ENCODE results near the gene CASKIN2.

Gene CASKIN2

GRCh38 chr17:75515496-75516254 lies at the start of gene CASKIN2:
CASKIN2 (minus strand) TSS chr17:75515537; CDS start chr17:75513804, 1,733 bp downstream.
- DNase-seq (ENCODE audit: low spot score) = peak; percentile 96

GRCh38 chr17:75565066-75565465 lies 49.7 kb upstream of the CASKIN2 start:
- DNase-seq (ENCODE audit: low spot score) = no peak

- no peak for DNase-seq (ENCODE audit: low spot score)
These were observed 48.9 kb upstream of the CASKIN2 start for GRCh38 chr17:75564195-75564594.

DNA sequence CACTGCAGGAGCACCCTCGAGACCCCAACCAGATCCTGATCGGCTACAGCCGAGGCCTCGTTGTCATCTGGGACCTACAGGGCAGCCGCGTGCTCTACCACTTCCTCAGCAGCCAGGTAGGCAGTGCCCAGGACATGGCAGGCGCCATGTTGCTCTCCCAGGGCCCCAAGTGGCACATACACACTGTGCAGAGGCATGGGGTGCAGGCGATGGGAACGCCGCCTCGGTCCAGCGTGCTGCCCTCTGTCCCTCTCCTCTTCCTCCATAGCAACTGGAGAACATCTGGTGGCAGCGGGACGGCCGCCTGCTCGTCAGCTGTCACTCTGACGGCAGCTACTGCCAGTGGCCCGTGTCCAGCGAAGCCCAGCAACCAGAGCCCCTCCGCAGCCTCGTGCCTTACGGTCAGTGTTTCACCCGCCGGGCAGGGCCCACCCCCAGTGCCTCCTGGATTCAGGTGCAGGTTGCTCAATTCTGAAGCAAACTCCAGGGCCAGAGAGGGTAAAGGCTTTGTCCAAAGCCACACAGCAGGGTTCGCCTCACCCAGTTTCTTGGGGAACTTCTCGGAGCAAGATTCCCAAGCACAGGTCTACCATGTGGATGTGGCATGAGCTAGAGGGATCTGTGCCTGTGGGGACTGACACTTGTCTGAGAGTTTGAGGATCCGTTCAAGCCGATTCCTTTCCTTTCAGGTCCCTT lies 47.9 kb upstream of the CASKIN2 start:
- DNase-seq (ENCODE audit: low spot score) = no peak

DNA sequence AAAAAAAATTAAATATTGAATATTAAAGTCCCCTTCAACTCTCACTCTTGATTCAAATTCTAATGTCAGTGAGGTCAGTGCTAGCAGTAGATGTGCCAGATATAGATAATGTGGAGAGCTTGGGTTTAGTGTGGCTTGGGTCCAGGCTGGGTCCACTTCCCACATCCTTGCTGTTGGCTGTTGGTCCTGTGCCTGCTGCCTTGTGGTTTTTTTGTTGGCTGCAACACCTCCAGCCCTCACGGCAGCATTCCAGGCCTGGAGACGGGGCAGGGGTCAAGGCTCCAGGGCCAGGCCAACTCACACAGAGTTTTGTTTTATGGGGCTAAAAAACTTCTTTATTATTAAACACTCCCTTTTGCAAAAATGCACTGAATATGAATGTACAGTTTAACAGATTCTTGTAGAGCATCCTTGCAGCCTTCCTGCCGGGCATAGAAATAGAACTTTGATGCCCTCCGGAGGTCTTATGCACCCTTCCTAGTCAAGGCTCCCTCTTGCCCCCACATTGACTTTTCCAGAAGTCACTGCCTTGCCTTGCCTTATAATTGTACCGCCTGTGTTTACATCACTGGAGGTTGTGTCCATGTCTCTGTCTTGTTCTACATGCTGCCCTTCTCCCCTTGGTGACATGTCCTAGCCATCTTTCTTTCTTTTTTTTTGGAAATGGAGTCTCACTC lies 46.7 kb upstream of the CASKIN2 start:
- DNase-seq (ENCODE audit: low spot score) = peak; percentile 12

DNA sequence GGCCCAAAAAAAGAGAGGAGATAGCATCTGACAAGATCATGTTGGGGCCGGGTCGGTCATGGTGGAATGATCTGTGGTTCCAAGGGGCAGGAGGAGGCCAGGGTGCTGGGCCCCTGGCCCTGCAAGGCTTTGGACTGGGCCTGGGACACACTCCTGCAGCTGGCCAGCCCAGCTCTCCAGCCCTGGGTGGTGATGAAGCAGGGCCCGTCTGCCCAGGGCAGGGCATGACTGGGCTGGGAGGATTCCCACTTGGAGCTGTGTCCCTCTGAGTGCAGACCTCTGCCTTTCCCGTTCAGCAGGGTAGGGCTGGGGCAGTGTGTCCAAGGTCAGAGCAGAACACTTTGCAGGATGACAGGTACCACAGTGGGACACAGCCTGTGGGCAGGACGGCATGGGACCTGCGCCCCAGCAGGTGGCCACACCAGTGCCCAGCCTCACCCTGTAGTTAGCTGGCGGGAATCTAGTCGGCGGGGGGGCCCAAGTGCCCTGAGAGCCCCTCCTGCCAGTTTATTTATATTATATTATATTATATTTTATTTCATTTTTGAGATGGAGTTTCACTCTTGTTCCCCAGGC lies 44.7 kb upstream of the CASKIN2 start:
- no peak for DNase-seq (ENCODE audit: low spot score)

- no peak for DNase-seq (ENCODE audit: low spot score)
These were observed 43.6 kb upstream of the CASKIN2 start for GRCh38 chr17:75558666-75559530.

DNA sequence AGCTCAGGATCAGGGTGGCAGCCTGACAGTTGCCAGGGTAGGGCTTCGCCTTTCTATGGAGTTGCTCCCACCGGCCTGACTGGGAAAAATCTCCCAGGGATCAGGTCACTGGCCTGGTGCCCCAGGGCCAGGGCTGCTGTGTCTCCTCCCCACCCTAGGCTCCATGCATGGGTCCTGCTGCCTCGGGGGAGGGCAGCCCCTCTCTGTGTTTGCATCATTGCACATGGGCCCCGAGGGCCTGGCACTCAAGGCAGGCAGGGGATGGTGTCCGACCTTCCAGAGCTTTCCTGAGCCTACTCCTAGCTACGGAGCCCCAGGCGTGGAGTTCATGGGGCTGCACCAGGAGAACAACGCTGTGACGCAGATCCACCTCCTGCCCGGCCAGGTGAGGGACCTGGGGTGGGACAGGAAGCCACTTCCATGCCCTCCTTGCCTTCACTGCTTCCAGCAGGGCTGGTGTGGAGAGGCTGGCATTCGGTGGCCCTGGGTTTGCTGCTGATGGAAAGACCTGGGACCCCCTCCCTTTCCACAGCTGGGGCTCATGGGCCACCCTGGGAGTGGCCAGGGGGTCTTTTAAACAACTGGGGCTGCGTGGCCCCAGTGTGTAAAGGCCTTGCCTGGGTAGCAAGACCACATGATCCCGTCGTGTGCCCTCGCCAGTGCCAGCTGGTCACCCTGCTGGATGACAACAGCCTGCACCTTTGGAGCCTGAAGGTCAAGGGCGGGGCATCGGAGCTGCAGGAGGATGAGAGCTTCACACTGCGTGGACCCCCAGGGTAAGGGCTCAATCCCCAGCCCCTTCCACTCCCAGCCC lies 42.7 kb upstream of the CASKIN2 start:
- DNase-seq (ENCODE audit: low spot score) = no peak

DNA sequence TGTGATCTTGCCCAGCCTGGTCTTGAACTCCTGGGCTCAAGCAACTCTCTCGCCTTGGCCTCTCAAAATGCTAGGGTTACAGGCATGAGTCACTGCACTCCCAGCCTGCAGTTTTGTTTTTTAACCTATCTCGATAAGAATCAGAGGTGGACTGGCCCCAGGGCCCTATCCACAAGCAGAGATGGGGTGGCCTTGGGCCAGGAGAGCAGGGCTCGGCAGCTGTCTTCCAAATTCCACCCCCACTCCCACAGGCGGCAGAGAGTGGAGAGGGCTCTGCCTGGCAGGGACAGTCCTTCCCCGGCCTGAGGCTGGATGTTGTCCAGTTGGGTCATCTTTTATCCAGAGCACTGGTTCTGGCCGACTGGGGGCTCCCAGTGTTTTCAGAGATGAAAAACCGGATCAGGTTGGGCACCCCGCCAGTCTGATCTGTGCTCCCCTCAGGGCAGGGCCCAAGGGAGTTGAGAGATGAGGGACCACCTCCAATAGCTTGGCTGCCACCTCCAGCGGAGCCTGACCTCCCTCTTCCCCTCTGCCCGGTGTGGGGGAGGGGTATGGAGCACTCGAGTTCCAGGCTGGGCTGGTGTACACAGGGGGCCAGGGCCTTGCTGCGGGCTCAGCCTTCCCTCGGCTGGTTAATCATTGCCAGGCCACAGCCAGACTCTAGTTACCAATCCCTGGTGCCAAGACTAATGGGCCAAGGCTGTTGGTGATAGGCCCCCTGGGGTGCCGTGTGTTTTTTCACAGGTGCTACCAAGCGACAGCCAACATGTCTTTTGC lies 41.9 kb upstream of the CASKIN2 start:
- DNase-seq (ENCODE audit: low spot score) = peak; percentile 18

- no peak for DNase-seq (ENCODE audit: low spot score)
These were observed 40.4 kb upstream of the CASKIN2 start for GRCh38 chr17:75555679-75556153.

- DNase-seq (ENCODE audit: low spot score) = no peak
These were observed 38.2 kb upstream of the CASKIN2 start for GRCh38 chr17:75553295-75554110.

DNA sequence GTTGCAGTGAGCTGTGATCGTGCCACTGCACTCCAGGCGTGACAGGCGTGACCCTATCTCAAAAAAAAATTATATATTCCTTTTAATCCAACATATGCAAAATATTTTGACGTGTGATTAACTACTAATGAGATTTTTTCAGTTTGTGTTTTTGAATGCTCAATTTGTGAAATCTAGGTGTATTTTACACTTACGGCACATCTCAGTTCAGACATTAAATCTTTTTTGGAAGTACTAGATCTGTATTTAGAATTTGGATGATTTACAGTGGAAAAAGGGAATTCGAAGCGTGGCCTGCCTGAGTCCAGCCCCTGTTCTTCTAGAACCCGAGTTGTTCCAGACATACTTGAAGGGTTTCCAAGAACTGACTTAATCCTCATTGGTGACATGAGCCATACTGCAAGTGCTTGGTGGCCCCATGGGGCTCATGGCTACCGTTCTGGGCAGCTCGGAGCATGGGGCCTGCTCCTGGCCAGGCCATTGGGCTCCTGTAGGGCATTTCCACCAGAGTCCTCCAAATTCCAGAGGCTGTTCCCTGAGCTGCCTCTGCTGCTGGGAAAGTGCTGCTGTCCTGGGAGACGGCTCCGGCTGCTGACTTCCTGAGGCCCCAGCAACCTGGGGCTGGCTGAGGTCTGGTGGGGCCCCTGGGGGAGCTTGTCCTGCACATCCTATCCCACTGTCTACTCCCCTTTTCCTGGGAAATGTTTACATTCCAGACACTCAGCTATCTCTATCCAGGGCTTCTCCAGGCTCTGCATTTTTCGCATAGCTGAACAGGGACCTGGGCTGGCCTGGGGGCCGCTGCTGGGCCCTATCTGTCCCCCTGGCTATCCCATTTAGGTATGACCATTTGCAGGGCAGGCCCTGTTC lies 37.3 kb upstream of the CASKIN2 start:
- DNase-seq (ENCODE audit: low spot score) = no peak

DNA sequence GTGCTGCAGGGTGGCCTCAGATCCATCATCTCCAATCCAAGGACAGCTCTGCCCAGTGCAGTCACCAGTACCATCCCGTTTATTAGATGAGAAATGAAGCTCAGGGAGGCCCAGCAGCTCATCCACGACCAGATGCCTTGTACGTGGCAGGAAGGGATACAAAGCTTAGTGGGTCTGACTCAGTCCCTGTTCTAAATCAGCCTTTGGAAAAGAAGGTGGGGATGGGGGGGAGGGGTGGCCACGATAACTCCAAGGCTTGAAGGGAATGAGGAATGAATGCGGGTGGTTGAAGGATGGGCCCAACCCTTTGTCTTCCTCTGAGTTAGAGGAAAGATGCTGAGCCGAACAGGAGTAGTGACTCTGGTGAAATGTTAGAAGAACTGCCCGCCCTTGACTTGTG lies 35.9 kb upstream of the CASKIN2 start:
- DNase-seq (ENCODE audit: low spot score) = no peak

DNA sequence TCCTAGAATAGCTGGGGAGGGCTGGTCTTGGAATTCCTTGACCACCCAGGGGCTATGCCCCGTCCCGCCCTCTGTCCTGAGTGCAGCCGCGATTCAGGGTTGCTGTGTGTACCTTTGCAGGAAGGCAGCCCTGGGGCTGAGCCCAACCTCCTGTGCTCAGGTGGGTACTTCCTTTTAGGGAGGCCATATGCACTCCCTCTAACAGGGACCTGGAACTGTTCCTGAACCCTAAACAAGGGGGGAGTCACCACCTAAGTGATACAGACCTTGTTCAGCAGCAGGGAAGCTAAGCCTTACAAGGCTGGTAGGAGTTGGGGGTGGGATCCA lies 34.8 kb upstream of the CASKIN2 start:
- no peak for DNase-seq (ENCODE audit: low spot score)

- peak; percentile 81 for DNase-seq (ENCODE audit: low spot score)
These were observed 34.2 kb upstream of the CASKIN2 start for GRCh38 chr17:75549246-75550138.

- DNase-seq (ENCODE audit: low spot score) = no peak
These were observed 33.5 kb upstream of the CASKIN2 start for GRCh38 chr17:75548813-75549212.

DNA sequence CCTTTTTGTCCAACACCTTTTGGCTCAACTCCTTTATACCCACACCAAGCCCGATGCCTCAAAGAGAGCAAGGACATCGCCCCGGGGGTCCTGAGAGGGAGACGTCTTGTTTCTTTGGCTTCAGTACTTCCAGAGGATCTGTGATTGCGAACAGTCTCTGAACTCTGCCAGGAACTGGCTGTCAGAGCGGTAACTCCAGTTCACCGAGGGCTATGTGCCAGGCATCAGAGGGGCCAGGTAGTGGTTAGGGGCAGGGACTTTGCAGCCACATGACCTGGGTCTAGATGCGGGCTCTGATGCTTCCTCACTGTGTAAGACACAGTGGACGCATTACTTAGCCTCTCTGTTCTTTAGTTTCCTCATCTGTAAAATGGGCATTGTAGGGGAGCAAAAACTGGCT lies 31.8 kb upstream of the CASKIN2 start:
- no peak for DNase-seq (ENCODE audit: low spot score)
